Right cardiac atrium (tissue), 5 donors: ENCODE data around the gene DYNLRB2. TPM values are rescaled to one million over a fixed set of nuclear protein-coding genes. Genes with fewer than 3 reads are reported as not detected.

Experiments used
- ATAC-seq, 2 donors: fragments of 200-7000 bp; cut with Tn5 transposase; one replicate each; pipeline versions ENCODE4 v1.8.0 to v1.9.1; 2020; ENCODE audit warnings: moderate library complexity in 2 of 2, mild to moderate bottlenecking in 1 of 2
- DNase-seq, 3 donors: peaks; one replicate each; pipeline ENCODE4 v3.0.0-alpha.2; 2020
- H3K27ac ChIP-seq: one replicate; pipeline ENCODE4 v1.5.1; 2013; ENCODE audit warnings: mild to moderate bottlenecking, low read length, control low read depth, moderate library complexity
- H3K27me3 ChIP-seq: one replicate; pipeline ENCODE4 v1.6.1; 2013; ENCODE audit not compliant: control insufficient read depth, insufficient read depth
- H3K4me1 ChIP-seq: one replicate; pipeline ENCODE4 v1.6.1; 2013; ENCODE audit warnings: low read length; ENCODE audit not compliant: control insufficient read depth, insufficient read depth
- H3K4me3 ChIP-seq: one replicate; pipeline ENCODE4 v1.5.1; 2013; ENCODE audit warnings: low read length, control low read depth
- H3K9me3 ChIP-seq: one replicate; pipeline ENCODE4 v1.6.1; 2013; ENCODE audit warnings: low read length; ENCODE audit not compliant: control insufficient read depth
- WGBS: extraction: QIAGEN DNeasy Blood & Tissue Kit; methylation state at CpG from one replicate; pipeline ENCODE4 v1.1.7; 2013; 5-methylcytosine and 5-hydroxymethylcytosine counted together
- intact Hi-C, 4 donors: fragments of 100-400 bp; cut with DNase I; formaldehyde crosslinking; loops; one replicate each; pipeline versions ENCODE4 v1.11.0 to v1.14.0; 2022 to 2023
- polyA plus RNA-seq: library from polyadenylated mRNA; stranded (reverse); fragments of 200-250 nt; gene quantifications from one replicate; pipeline ENCODE4 v1.2.3, GENCODE V29; 2013
- total RNA-seq, 4 donors: library from RNA; stranded (reverse); fragmentation: NEBNext Ultra II Directional; extraction: Animal tissue kit (Norgen Biotek cat#: 25700); gene quantifications; one replicate each; pipeline ENCODE4 v1.2.1, GENCODE V29; 2021
- donor health status: healthy with polysubstance abuse.
- donor health status: DM: no; HTN: yes; CAD: no.
- donor health status: DM: no; HTN: no; CAD: no.
- donor health status: DM: no; HTN: yes; CAD: no; lungs with severe emphysema.
- donor health status: DM: yes; HTN: yes; CAD: no.

DYNLRB2 gene
- total and polyA plus RNA-seq, 5 donors = 0.56 to 1.0 TPM; not detected in 3

- intact Hi-C loops = no loop called here
- 43% methylated on average over 7 of the region's 7 CpGs for WGBS
- no peak for ATAC-seq
Measured at GRCh38 chr16:80518436-80518835, 22.4 kb upstream of the DYNLRB2 start.

DNA sequence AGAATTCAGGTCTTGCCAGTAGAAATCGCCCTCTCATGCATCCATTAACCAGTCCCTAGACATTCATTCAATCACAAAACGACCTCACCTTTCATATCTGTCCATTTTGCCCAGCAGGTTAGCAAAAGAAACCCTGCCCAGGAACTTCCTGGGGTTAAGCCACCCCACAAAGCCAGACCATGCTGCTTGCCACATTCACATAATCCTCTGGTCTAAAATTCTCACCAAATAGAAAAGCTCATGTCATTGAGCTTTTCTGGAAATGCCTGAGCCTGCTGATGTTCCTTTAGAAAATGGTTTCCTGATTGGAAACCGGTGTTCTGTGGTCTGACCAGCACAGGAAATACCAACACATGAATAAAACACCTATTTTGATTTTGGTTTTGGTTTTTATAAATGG is 21.6 kb upstream of the DYNLRB2 start:
- ATAC-seq (no peak), DNase-seq (no peak)
- intact Hi-C loops = no loop called here
- Histone ChIP-seq H3K27me3 (no peaks in the 10 kb centered on the region), H3K4me1 (no peaks in the 10 kb centered on the region), H3K9me3 (no peaks in the 10 kb centered on the region), H3K27ac (no peak overlapping the region), H3K4me3 (no peak overlapping the region)
- 59% methylated on average over 3 of the region's 3 CpGs for WGBS

More at GRCh38 chr16:80518436-80518835, 22.4 kb upstream of the DYNLRB2 start:
- no peaks in the 10 kb centered on the region for H3K4me1 ChIP-seq
- no peaks in the 10 kb centered on the region for H3K27me3 ChIP-seq
- no peak overlapping the region for H3K4me3 ChIP-seq
- H3K27ac ChIP-seq = no peak overlapping the region
- no peak for DNase-seq
- H3K9me3 ChIP-seq = no peaks in the 10 kb centered on the region

GRCh38 chr16:80525420-80525819 is 15.4 kb upstream of the DYNLRB2 start:
- intact Hi-C loops = no loop called here
- WGBS = 95% methylated on average over 4 of the region's 4 CpGs

DNA sequence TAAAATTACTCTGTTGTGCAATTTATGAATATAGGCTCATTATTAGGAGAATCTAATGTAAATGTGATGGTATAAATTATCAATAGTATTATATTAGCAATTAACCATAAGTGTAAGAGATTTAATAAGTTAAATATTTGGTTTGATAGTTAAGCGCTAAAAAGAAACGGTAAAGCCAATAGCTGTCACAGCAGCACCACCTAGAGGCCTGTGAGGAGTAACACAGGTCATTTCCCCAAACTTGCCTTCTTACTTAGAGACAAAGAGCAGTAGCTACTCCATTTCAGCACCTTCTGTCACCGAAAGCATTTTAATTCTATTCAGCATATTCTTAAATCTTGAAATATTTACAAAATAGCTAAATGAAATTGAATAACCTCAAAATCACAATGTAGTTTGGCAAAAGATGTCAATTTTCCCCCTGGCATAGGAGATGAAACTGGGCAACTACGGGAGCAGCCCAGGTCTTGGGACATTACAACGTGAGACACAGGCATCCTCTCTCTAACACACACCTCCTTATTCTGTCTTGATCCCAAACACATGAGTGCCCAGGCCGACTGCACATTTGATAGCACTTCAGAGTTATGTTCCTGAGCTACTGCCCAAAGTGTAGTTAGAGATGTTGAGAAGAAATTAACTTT is 14.3 kb upstream of the DYNLRB2 start:
- no peaks in the 10 kb centered on the region for H3K4me1 ChIP-seq
- H3K27ac ChIP-seq = no peak overlapping the region
- no peak overlapping the region for H3K4me3 ChIP-seq
- H3K9me3 ChIP-seq = no peaks in the 10 kb centered on the region
- WGBS = 21% methylated on average over 6 of the region's 6 CpGs
- ATAC-seq = no peak
- peak in 2 of 3 donors; percentile 24 to 52 for DNase-seq
- intact Hi-C loops = no loop called here
- no peaks in the 10 kb centered on the region for H3K27me3 ChIP-seq

More at GRCh38 chr16:80525420-80525819, 15.4 kb upstream of the DYNLRB2 start:
- no peaks in the 10 kb centered on the region for H3K9me3 ChIP-seq
- no peak overlapping the region for H3K4me3 ChIP-seq
- DNase-seq (no peak), ATAC-seq (no peak)
- H3K27ac ChIP-seq = no peak overlapping the region
- H3K4me1 ChIP-seq = no peaks in the 10 kb centered on the region
- no peaks in the 10 kb centered on the region for H3K27me3 ChIP-seq

DNA sequence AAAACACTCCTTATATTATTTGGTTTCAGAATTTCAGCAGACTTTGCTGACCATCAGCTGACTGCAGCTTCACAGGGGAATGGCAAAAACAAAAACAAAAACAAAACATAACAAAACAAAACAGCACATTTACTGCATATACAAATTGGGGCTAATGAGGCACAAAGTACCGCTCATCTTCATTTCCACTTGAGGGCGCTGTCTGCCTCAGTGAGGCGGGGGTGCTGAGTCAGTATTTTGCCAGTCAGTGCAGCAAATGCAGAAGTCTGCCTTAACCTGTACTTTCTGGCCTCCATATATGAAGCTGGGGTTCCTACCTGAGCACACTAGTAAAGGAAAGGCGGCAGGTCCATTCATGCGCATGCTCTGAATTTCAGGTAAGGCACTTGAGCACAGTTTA is 13.5 kb upstream of the DYNLRB2 start:
- H3K4me1 ChIP-seq = no peaks in the 10 kb centered on the region
- DNase-seq (no peak), ATAC-seq (no peak)
- H3K4me3 ChIP-seq = no peak overlapping the region
- no peak overlapping the region for H3K27ac ChIP-seq
- H3K27me3 ChIP-seq = no peaks in the 10 kb centered on the region
- no peaks in the 10 kb centered on the region for H3K9me3 ChIP-seq
- intact Hi-C loops = no loop called here
- WGBS = 43% methylated on average over 5 of the region's 5 CpGs

DNA sequence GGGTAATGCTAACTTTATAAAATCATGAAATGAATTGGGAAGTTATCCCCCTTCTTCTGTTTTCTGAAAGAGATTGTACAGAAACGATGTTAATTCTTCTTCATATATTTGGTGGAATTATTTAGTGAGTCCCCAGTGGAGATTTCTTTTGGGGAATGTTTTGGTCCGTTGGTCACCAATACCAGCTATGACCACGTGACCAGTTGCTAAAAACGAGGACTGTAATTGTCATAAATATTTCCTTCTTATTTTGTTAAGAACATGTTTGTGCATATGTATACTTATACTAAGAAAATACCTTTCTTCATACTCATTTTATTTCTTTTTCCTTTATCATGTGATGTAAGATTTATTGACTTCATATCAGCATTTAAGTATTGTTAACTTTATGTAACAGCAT is 10.3 kb upstream of the DYNLRB2 start:
- no peak for ATAC-seq
- peaks cover 2% of the 10 kb centered on the region for H3K27me3 ChIP-seq
- no peak for DNase-seq
- intact Hi-C loops = no loop called here
- H3K27ac ChIP-seq = no peak overlapping the region
- 73% methylated on average over 4 of the region's 4 CpGs for WGBS
- H3K4me1 ChIP-seq = no peaks in the 10 kb centered on the region
- H3K4me3 ChIP-seq = no peak overlapping the region
- no peaks in the 10 kb centered on the region for H3K9me3 ChIP-seq

- ATAC-seq (no peak), DNase-seq (no peak)
- Histone ChIP-seq H3K27ac (no peak overlapping the region), H3K4me1 (no peaks in the 10 kb centered on the region), H3K9me3 (no peaks in the 10 kb centered on the region), H3K27me3 (peaks cover 2% of the 10 kb centered on the region), H3K4me3 (no peak overlapping the region)
- intact Hi-C loops = no loop called here
- 58% methylated on average over 2 of the region's 2 CpGs for WGBS
Measured at GRCh38 chr16:80536238-80536637, 4.6 kb upstream of the DYNLRB2 start.

GRCh38 chr16:80541306-80541694 is 507 bp downstream of the DYNLRB2 start:
- DNase-seq = no peak

DNA sequence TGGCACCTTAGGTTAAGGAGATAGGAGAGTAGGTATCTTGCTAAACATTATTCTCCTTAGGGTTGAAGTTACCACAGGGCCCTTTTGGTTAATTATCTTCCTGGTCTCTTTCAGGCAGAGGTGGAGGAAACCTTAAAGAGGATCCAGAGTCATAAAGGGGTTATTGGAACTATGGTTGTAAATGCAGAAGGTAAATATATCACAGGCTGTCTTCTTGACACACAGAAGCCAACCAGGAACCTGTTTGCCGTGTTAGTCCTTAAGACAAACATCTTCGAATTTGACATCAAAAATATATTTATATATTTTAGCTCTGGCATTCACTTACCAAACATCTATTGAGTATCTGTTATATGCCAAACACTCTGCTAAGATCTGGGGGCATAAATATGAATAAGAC is 2.4 kb downstream of the DYNLRB2 start:
- 77% methylated on average over 2 of the region's 2 CpGs for WGBS
- Histone ChIP-seq H3K9me3 (no peaks in the 10 kb centered on the region), H3K4me3 (no peak overlapping the region), H3K27ac (no peak overlapping the region), H3K4me1 (no peaks in the 10 kb centered on the region), H3K27me3 (no peaks in the 10 kb centered on the region)
- intact Hi-C loops = no loop called here
- ATAC-seq = no peak
- DNase-seq = no peak

More at GRCh38 chr16:80541306-80541694, 507 bp downstream of the DYNLRB2 start:
- Histone ChIP-seq H3K9me3 (no peaks in the 10 kb centered on the region), H3K27ac (no peak overlapping the region), H3K4me1 (no peaks in the 10 kb centered on the region), H3K27me3 (no peaks in the 10 kb centered on the region), H3K4me3 (peak overlapping the region; percentile 80)
- WGBS = 21% methylated on average over 6 of the region's 6 CpGs
- no peak for ATAC-seq
- intact Hi-C loops = no loop called here

DNA sequence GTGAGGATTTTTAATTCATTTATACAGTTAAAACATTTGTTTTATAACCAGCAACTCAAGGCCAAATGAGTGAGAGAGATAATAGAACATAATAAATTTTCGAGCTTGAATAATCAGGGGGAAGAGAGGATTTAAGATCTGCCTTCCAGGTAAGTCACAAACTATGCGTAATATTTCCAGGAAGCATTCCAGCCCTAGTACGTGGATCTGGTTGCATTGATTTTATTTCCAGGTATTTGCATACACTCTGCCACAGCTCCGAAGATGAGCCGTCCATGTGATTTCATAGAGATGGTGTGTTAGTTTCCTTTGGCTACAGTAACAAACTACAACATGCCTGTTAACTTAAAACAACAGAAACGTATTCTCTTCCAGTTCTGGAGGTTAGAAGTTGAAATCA is 3.5 kb downstream of the DYNLRB2 start:
- no peaks in the 10 kb centered on the region for H3K9me3 ChIP-seq
- no peak for ATAC-seq
- intact Hi-C loops = no loop called here
- H3K4me3 ChIP-seq = no peak overlapping the region
- no peaks in the 10 kb centered on the region for H3K27me3 ChIP-seq
- no peaks in the 10 kb centered on the region for H3K4me1 ChIP-seq
- DNase-seq = no peak
- WGBS = 74% methylated on average over 6 of the region's 6 CpGs
- H3K27ac ChIP-seq = no peak overlapping the region

DNA sequence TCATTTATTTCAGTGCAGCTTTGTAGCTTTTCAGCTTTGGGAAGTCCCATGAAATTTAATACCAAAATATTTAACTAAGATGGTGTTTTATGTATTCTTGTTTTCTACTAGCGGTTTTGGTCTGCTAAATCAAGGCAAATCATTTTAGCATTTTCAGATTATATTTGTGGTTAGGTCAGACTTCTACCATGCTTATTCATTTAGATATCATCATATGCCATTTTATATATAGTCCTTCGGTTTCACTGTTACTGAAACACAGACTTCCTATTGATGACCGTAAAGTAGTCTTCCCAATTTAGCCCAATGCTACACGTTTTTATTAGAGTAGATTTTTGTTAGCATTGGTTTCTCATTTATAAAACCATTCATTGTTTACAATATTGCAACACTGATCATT is 5.5 kb downstream of the DYNLRB2 start:
- ATAC-seq = no peak
- intact Hi-C loops = no loop called here
- Histone ChIP-seq H3K4me1 (no peaks in the 10 kb centered on the region), H3K27me3 (no peaks in the 10 kb centered on the region), H3K27ac (no peak overlapping the region), H3K4me3 (no peak overlapping the region), H3K9me3 (no peaks in the 10 kb centered on the region)
- WGBS = 72% methylated on average over 4 of the region's 4 CpGs
- no peak for DNase-seq

DNA sequence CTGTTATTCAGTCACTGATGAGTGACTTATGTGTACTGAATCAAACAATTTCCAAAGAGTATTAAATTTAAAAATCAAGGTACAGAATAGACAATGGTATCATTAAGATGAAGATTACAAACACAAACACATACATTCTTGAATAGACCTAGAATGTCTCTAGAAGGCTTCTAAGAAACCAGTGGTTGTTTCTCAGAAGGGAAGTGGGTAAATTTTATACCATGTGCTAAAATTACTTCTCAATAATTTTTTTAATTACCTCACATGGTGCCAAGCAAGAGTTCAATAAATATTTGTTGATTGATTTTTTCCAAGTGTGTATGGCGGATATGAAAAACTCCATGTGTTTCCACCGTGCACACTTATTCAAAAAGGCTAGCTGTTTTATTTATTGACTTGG is 6.4 kb downstream of the DYNLRB2 start:
- DNase-seq = no peak
- Histone ChIP-seq H3K27me3 (no peaks in the 10 kb centered on the region), H3K4me1 (no peaks in the 10 kb centered on the region), H3K4me3 (no peak overlapping the region), H3K9me3 (no peaks in the 10 kb centered on the region), H3K27ac (no peak overlapping the region)
- WGBS = 93% methylated on average over 2 of the region's 2 CpGs
- ATAC-seq = no peak
- intact Hi-C loops = no loop called here
